ENCODE data around the gene INPP4A.

Gene INPP4A

DNA sequence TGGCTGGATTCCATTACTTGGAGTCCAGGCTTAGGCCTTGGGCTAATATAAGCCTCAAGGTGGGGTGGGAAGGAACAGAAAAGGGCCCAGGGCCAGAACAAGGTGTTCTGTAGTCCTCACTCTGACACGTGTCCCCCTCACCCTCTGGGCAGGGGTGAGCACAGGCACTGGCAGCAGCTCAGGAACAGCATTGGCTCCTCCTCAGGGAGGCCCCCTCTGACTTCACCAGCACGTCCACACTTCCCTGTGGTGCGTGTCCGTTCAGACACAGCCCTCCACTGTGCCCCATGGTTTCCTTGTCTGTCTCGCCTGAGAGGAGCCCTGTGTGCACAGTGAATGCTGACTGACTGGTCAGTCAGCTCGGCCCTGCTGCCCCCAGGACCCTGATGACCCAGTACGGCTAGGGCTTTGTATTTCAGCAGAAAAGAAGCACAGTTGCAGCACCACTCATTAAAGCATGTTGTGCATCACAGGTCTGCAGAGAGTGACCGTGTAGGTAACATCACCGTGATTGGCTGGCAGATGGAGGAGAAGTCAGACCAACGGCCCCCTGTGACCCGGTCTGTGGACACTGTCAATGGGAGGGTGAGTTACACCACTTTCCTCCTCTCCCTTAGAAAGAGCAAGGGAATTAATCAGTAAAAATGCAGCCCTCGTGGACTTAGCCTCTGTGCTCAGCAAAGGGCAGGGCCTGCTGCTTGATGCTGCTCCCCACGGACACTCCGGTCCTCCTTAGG is 92.9 kb downstream of the INPP4A start:
- no peak overlapping the region for H3K4me3 ChIP-seq (replicated peaks; ENCODE audit: low read depth, low read length)
- no peak for DNase-seq (ENCODE audit: extremely low read depth, low read depth)
- TF ChIP-seq, protein P1, sequence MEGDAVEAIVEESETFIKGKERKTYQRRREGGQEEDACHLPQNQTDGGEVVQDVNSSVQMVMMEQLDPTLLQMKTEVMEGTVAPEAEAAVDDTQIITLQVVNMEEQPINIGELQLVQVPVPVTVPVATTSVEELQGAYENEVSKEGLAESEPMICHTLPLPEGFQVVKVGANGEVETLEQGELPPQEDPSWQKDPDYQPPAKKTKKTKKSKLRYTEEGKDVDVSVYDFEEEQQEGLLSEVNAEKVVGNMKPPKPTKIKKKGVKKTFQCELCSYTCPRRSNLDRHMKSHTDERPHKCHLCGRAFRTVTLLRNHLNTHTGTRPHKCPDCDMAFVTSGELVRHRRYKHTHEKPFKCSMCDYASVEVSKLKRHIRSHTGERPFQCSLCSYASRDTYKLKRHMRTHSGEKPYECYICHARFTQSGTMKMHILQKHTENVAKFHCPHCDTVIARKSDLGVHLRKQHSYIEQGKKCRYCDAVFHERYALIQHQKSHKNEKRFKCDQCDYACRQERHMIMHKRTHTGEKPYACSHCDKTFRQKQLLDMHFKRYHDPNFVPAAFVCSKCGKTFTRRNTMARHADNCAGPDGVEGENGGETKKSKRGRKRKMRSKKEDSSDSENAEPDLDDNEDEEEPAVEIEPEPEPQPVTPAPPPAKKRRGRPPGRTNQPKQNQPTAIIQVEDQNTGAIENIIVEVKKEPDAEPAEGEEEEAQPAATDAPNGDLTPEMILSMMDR (IDR thresholded peaks at IDR 0.05; ENCODE audit: low read depth, low read length, missing control alignments): no peak

DNA sequence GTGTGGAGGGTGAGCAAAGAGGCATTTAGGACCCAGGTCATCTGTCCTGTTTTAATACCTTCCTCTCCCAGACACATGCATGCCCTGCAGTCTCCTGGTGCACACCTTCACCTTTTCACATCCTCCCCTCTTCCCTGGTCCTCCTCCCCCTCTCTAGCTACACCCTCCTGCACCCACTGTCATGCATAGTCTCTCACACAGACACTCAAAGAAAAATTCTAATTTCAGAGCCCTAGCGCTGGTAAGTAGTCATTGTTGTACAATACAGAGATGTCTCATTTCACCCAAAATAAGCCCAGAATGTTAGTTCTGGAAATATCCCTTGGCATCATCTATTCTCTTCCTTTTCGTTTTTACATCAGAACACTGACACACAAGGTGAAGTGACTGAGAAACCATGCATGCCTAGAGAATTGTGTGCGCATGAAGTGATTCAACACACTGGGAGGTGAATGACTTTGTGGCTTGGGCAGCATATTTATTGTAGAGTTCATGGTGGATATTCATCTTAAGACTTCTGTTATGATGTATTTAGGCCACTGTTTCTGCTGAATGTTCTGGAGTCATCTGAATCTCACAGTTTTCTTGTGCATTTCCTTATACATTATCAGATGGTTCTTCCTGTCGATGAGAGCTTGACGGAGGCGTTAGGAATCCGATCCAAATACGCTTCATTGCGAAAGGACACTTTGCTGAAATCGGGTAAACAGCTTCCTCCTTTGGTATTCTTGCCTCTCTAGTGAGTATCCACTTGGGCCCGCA is 93.8 kb downstream of the INPP4A start:
- no peak overlapping the region for H3K4me3 ChIP-seq (replicated peaks; ENCODE audit: low read depth, low read length)
- DNase-seq (ENCODE audit: extremely low read depth, low read depth): no peak
- TF ChIP-seq, protein P1 (IDR thresholded peaks at IDR 0.05; ENCODE audit: low read depth, low read length, missing control alignments): no peak

DNA sequence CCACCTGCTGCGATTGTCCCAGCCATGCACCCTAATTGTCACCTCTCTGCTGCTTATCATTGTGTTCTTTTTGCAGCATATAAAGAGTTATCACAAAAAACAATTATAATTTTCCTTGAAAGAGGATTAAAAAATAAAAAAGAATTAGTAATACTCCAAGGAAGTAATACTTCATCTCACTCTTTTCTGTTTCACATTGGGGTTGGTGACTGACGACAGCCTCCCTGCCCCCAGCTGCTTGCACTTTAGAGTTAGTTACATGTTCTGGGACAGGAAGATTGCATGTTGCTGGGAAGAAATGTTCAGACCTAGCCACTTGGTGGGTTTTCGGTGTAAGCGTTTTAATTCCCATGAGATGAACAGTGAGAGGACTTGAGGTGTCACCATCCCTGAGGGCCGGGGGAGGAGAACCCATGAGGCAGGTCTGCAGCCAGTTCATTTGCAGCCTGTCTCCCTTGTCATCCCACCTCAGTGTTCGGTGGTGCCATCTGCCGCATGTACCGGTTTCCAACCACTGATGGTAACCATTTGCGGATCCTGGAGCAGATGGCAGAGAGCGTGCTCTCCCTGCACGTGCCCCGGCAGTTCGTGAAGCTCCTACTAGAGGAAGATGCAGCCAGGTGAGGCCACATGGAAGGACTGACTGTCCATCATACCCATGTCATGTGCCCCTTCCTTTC is 94.5 kb downstream of the INPP4A start:
- DNase-seq (ENCODE audit: extremely low read depth, low read depth): no peak
- TF ChIP-seq, protein P1 (IDR thresholded peaks at IDR 0.05; ENCODE audit: low read depth, low read length, missing control alignments): no peak
- no peak overlapping the region for H3K4me3 ChIP-seq (replicated peaks; ENCODE audit: low read depth, low read length)

DNA sequence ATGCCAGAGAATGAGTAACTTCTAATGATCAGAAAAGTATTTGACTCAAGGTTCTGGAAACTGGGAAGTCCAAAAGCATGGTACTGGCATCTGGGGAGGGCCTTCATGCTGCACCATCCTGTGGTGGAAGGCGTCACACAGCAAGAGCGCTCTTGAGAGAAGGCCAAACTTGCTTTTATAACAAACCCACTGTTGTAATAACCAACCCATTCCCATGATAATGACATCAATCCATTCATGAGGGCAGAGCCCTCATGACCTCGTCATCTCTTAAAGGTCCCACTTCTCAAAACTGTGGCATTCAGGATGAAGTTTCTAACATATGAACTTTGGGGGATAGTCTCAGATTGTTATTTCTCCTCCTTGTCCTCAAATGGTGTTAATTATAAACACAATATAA is 95.9 kb downstream of the INPP4A start:
- no peak overlapping the region for H3K4me3 ChIP-seq (replicated peaks; ENCODE audit: low read depth, low read length)
- no peak for DNase-seq (ENCODE audit: extremely low read depth, low read depth)
- TF ChIP-seq, protein P1 (IDR thresholded peaks at IDR 0.05; ENCODE audit: low read depth, low read length, missing control alignments): no peak

DNA sequence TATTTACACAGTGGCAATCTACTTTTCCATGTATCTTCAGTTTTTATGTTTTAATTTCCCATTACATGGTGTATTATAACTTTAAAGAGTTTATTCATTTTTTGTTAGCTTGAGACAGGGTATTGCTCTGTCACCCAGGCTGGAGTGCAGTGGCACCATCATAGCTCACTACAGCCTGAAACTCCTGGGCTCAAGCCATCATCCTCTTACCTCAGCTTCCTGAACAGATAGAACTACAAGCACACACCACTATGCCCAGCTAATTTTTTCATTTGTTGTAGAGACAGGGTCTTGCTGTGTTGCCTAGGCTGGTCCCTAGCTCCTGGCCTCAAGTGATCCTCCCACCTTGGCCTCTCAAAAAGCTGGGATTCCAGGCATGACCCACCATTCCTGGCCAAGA is 96.8 kb downstream of the INPP4A start:
- no peak for DNase-seq (ENCODE audit: extremely low read depth, low read depth)
- TF ChIP-seq, protein P1 (IDR thresholded peaks at IDR 0.05; ENCODE audit: low read depth, low read length, missing control alignments): no peak
- no peak overlapping the region for H3K4me3 ChIP-seq (replicated peaks; ENCODE audit: low read depth, low read length)

DNA sequence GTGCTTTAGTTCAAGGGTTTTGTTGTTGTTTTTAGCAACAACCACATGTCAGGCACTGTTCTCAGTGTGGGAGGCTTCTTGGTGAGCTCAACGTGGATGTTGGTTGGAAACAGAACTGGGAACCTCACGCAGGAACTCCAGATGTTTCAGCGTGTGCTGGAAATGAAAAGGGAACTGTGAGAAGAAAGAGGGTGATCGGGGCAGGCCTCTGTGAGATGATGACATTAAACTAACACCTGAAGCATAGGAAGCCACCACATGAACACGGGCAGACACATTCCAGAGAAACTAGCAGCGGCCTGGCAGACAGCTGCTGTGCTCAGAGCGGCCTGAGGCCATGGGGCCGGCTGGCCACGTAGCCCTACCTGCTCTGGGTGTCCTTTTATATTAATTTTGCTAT is 97.2 kb downstream of the INPP4A start:
- TF ChIP-seq, protein P1 (IDR thresholded peaks at IDR 0.05; ENCODE audit: low read depth, low read length, missing control alignments): no peak
- no peak overlapping the region for H3K4me3 ChIP-seq (replicated peaks; ENCODE audit: low read depth, low read length)
- DNase-seq (ENCODE audit: extremely low read depth, low read depth): peak; percentile 21

All from HFF-Myc (cell line).